Suprapubic skin (tissue), 4 donors: ENCODE data around the gene MRPL45.
"Not testable (repeated sequence)": the region's sequence is repeated elsewhere in the genome, so short reads cannot be mapped to it uniquely, and the experiment has no call there.

Experiments
- EP300 ChIP-seq: sonication (generic); formaldehyde crosslinking; IDR thresholded peaks from one replicate; pipeline ENCODE4 v1.6.1; 2017; ENCODE audit warnings: antibody characterized with exemption
- POLR2AphosphoS5 ChIP-seq, 3 donors: sonication (generic); formaldehyde crosslinking; IDR thresholded peaks; one replicate each; pipeline ENCODE4 v1.6.1; 2017; ENCODE audit warnings: antibody characterized with exemption in 3 of 3
- TF ChIP-seq, protein P1 (sequence below), 2 donors: fragments of 200-600 bp in 1 of 2; fragments of 450-650 bp in 1 of 2; sonication (generic) in 1 of 2; IDR thresholded peaks; one replicate each; pipeline ENCODE4 v1.5.1; 2016 to 2019; ENCODE audit warnings: antibody characterized with exemption in 2 of 2, mild to moderate bottlenecking in 1 of 2, moderate library complexity in 1 of 2

DNA sequence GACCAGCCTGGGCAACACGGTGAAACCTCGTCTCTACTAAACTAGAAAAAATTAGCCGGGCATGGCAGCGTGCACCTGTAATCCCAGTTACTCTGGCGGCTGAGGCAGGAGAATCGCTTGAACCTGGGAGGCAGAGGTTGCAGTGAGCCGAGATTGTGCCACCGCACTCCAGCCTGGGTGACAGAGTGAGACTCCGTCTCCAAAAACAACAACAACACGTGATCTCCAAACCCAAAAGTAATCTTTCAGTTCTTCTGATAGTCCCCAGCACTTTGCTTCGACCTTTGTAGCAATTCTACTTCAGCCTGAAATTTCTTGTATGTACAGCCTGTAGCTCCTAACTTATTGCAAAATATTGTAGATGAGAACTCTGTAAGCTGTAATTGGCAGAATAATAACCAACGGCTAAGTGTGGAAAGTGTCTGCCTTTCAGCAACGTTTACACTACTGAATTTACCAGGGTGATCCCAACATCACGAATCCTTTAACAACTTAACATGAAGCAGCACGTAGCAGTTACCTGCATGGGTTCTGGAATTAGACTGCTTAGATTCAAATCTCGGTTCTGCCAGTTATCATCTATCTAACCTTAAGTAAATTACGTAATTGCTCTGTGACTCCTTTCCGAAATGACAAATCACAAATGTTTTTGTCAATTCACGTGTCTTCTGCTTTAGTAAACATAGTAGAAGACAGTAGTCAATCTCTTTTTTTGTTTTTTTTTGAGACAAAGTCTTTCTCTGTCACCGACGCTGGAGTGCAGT lies 1.2 kb upstream of the MRPL45 start:
- TF ChIP-seq, protein P1, sequence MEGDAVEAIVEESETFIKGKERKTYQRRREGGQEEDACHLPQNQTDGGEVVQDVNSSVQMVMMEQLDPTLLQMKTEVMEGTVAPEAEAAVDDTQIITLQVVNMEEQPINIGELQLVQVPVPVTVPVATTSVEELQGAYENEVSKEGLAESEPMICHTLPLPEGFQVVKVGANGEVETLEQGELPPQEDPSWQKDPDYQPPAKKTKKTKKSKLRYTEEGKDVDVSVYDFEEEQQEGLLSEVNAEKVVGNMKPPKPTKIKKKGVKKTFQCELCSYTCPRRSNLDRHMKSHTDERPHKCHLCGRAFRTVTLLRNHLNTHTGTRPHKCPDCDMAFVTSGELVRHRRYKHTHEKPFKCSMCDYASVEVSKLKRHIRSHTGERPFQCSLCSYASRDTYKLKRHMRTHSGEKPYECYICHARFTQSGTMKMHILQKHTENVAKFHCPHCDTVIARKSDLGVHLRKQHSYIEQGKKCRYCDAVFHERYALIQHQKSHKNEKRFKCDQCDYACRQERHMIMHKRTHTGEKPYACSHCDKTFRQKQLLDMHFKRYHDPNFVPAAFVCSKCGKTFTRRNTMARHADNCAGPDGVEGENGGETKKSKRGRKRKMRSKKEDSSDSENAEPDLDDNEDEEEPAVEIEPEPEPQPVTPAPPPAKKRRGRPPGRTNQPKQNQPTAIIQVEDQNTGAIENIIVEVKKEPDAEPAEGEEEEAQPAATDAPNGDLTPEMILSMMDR (IDR thresholded peaks at IDR 0.05) = not testable (repeated sequence)
- TF ChIP-seq EP300; POLR2AphosphoS5 (IDR thresholded peaks at IDR 0.05): not testable (repeated sequence)
